HG03064 (cell line): ENCODE results near the gene PLS3.
"Not testable (repeated sequence)": the region's sequence is repeated elsewhere in the genome, so short reads cannot be mapped to it uniquely, and the experiment has no call there.

Experiments
- ATAC-seq: cut with Tn5 transposase; IDR thresholded peaks from one replicate; pipeline ENCODE4 v1.9.1; 2021; ENCODE audit warnings: low read depth; ENCODE audit not compliant: unreplicated experiment

Gene PLS3, protein sequence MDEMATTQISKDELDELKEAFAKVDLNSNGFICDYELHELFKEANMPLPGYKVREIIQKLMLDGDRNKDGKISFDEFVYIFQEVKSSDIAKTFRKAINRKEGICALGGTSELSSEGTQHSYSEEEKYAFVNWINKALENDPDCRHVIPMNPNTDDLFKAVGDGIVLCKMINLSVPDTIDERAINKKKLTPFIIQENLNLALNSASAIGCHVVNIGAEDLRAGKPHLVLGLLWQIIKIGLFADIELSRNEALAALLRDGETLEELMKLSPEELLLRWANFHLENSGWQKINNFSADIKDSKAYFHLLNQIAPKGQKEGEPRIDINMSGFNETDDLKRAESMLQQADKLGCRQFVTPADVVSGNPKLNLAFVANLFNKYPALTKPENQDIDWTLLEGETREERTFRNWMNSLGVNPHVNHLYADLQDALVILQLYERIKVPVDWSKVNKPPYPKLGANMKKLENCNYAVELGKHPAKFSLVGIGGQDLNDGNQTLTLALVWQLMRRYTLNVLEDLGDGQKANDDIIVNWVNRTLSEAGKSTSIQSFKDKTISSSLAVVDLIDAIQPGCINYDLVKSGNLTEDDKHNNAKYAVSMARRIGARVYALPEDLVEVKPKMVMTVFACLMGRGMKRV

DNA sequence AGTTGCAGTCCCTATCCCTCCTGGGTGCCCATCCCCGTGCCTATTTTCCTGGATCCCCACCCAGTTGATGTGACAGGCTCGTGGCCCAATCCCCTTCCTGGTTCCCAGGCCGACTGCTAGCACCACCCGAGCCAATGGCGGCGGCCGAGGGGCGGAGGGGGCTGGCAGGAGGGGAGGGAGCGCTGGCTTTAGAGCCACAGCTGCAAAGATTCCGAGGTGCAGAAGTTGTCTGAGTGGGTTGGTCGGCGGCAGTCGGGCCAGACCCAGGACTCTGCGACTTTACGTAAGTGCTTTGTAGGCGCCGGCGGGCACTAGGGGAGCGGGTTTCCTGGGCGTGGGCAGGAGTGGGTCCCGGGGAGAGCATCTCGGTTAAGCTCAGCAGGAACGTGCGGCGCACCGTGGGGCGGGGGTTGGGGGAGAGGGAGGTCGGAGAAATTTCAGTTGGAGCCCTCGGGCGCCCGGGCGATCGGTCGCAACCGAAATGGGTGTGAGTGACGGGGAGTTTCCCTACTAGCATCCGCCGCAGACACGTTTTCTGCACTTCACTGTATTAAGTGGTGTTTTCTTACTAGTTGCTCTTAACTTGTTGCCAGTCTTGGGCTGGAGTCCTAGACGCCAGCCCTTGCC lies at the start of gene PLS3:
PLS3 (plus strand) TSS at position 197 of the 627 bp plus-strand sequence. CDS start 49,077 bp downstream, outside the sequence.
- ATAC-seq = no peak

DNA sequence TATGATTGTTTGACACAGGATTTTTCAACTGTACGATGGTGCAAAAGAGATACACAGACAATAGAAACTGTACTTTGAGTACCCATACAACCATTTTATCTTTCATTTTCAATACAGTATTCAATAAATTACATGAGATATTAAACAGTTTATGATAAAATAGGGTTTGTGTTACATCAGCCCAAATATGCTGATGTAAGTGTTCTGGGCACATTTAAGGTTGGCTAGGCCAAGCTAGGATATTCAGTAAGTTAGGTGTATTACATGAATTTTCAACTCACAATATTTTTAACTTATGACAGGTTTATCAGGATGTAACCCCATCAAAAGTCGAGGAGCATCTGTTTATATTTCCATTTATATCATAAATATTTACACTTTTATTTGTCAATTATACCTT lies 42.9 kb upstream of the PLS3 start:
- ATAC-seq = no peak

DNA sequence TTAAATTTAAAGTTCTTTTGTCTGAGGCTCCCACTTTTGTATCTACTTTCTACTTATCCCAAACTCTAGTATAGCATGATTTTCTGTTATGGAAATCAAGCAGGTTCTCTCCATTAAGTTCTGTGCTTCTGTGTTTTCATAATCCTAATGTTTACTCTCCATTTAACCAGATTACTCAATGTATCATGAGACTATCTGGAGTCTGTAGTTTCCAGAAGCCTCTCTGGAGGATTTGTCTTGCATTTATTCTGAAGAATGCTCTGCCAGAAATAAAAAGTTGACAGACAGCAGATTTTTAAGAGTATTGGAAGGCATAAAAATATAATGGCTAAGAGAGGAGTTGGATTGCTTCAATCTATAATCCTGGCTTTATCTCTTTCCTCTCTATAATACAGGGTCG lies 39.2 kb upstream of the PLS3 start:
- ATAC-seq = no peak

DNA sequence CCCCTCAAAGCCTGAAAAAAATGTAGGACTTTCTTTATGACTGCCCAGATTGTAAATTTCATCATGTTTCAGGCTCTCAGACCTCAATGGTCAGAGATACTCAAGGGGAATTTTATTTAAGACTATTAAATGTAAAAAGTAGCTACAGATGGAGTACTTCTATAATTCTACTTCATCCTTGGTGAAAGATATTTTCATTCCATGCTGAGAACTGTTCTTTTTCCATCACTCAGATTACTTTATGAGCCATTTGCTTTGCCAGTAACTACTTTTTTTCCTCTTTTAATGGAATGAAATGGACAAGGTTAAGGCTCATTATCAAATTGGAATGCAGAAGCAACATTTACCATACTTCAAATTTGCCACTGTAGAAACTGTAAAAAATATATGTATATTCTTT lies 38.0 kb upstream of the PLS3 start:
- no peak for ATAC-seq

DNA sequence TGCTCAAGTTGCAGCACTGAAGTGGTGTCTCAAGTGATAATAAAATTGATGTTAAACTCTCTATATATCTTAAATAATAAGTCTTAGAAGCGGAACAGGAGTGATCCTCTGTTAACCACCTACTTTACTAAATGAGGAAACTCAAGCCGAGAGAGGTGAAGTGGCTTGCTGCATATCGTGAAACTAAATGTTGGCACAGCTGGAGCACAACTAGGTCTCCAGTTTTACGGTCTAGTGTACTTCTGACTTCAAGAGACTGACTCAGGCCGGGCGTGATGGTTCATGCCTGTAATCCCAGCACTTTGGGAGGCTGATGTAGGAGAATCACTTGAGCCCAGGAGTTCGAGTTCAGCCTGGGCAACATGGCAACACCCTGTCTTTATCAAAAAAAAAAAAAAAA lies 35.5 kb upstream of the PLS3 start:
- ATAC-seq = no peak

DNA sequence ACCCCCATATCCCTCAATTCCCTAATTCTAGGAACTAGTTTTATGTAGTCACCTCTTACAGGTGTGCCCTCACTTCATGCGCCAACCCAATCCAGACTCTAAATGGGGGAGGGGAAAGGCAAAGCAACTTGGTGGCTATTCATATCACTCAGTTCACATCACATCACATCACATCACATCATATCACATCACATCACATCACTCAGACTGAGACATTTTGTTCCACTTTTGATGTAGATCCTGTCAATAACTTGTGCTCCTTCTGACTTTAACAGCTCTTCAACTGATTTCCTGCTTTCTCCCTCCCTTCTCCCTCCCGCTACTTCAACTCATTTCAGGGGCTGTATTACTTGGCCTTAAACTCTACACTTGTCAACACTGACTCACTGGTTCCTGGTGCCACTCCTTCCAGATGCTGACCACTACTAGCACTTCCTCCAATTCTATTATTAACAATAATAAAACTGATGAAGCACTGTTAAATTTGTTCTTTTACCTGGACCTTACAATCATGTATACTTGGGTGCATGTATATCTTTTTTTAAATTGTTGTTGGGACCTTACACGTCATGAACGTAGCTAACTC lies 29.1 kb upstream of the PLS3 start:
- ATAC-seq = no peak

DNA sequence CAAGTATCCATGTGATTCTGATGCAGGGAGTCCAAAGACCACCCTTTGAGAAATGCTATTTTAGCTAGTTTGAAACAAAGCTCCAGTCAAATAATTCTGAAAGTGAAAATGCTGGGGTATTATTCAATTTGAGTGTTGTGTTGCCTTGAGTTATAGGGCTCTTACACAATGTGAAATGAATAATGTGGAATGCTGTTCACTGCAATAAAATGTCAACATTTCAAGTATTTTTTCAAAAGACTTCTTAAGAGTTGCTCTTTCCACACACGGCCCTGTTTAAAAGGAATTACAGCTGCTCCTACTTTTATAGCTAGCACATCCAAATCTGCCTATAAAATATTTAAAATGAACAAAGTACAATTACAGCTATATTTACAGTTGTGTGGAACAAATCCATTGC lies 27.5 kb upstream of the PLS3 start:
- no peak for ATAC-seq

DNA sequence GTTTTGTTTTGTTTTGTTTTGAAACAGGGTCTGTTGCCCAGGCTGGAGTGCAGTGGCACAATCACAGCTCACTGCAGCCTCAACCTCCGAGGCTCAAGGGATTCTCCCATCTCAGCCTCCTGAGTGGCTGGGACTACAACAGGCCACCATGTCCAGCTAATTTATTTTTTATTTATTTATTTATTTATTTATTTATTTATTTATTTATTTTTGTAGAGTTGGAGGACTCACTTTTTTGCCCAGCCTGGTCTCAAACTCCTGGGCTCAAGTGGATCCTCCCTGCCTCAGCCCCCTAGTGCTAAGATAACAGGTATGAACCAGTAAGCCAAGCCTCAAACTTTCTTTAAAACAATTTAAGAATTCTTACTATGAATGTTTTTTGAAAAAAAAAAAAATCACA lies 26.6 kb upstream of the PLS3 start:
- ATAC-seq = no peak

DNA sequence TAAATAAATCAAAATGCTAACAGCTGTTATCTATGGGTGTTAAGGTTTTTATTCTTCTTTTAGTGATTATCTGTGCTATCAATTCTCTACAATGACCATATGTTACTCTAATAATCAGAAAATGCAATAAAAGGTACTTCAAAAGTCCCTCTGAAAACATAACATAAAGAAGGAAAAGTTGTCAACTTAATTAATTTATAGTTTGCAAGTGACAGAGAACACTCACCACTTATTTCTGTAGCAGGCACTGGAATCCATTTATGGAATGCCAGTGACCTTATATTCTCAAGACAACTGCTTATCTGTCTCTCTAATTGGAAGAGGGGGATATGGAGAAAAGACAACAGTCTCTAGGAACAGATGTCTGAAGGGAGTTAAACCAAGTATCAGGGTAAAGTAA lies 25.6 kb upstream of the PLS3 start:
- no peak for ATAC-seq

DNA sequence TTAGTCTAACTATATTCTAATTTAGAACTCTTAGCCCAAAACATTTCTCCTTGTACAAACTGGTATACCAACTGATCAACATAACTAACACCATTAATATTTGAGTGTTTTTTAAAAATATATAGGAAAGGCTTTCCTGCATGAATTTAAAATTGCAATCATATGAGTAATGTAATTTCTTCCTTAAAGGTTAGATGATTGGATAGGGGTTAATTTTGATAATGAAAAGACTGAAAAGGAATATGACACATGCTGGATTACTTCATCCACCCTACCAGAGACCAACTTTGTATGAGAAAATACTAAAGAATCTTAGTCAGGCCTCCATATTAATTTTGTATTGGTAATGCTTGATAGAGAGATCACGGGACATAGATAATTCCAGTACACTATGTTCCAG lies 25.1 kb upstream of the PLS3 start:
- no peak for ATAC-seq

DNA sequence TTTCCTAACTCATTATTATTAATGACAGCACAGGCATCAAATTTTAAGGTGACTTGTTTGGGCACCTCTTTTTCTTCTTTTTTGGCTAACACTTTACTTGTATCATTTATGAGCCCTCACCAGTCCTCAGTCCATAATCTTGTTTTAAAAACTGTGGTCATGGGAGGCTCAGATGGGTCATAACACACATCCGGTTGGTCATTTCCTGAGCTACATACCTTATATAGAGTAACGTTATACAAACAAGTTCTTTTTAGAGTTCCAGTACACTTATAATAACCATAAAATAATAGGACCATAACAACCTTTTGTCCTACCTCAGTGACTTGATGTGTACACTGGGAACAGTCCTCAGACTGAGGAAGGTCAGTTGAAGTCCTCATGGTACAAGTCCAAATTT lies 21.1 kb upstream of the PLS3 start:
- no peak for ATAC-seq

DNA sequence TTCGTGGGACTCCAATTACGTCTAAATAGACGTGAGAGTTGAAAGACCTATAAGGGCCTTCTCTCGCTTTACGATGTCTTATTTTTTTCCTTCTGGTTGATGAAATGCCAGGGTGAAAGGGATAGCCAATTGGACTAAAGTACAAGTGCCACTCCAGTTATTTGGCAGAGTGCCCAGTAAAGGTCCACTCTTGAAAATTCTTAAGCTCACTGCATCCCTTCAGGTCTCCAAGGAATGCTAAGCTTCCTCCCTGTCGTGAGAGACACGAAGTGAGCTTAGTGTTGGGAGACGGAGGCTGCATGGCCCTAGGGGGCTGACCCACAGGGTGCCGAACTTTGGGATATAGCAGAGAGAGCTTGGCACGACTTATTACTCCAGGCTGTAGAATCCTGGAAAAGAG lies 19.9 kb upstream of the PLS3 start:
- not testable (repeated sequence) for ATAC-seq

DNA sequence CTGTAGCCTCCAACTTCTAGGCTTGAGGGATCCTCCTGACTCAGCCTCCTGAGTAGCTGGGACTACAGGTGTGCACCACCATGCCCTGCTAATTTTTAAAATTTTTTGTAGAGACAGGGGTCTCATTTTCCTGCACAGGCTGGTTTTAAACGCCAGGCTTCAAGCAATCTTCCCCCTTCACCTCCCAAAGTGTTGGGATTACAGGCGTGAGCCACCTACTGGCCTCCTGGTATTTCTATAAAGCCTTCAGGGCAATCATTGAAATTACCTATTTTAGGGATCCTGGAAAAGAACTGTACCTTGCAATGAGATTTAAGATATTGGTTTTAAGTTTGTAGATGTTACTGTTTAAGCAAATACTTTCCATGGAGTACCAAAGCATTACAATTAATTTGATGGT lies 13.5 kb upstream of the PLS3 start:
- no peak for ATAC-seq

DNA sequence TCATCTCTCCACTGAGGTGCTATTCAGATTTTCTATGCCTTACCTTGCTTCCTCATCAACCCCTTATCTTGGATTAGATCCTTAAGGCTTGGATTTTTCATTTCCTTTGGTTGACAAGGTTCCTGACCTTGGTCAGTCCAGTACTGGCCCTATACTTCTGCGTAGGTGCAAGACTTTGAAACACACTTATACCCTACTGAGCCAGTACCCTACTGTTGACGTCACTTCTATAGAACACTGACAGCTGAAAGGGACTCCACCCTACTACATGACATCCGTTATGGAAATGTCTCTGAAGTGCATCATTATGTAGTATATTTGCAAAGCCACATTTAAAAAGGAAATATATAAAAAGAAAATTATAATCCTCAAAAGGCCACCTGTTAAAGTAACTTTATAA lies 12.0 kb upstream of the PLS3 start:
- no peak for ATAC-seq

DNA sequence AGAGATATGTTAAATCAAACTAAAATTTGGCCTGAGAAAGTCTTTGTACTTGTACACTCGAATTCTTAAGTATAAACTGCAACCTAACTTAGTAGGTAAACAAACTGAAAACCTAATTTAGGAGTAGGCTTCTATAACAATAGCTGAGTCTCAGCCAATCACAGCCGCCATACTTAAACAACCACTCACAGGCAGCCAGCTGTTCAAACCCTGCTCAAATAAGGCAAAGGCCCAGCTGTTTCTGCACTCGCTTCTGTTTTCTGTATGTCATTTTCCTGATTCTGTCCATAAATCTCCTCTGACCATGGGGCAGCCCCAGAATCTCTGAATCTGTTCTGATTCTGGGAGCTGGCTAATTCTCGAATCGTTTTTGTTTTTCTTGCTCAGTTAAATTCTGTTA lies 7.8 kb upstream of the PLS3 start:
- ATAC-seq = no peak

DNA sequence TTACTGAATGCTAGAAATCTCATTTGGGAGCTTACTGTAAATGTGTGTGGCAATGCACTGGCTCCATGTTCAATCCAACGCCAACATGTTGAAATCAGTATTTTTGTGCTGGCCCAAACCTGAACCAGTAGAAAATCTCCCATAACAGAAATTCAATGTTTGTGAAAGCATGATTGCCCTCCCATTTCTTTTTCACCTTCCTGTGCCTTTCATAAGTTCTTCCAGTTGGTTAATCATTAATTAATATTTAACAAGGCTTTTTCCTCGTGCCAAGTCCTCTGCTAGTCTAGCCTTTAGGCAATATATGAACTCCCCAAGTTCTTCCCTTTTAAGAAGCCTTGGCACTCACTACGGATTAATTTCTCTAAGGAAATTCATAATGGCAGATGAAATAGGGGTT lies 1.3 kb upstream of the PLS3 start:
- no peak for ATAC-seq

DNA sequence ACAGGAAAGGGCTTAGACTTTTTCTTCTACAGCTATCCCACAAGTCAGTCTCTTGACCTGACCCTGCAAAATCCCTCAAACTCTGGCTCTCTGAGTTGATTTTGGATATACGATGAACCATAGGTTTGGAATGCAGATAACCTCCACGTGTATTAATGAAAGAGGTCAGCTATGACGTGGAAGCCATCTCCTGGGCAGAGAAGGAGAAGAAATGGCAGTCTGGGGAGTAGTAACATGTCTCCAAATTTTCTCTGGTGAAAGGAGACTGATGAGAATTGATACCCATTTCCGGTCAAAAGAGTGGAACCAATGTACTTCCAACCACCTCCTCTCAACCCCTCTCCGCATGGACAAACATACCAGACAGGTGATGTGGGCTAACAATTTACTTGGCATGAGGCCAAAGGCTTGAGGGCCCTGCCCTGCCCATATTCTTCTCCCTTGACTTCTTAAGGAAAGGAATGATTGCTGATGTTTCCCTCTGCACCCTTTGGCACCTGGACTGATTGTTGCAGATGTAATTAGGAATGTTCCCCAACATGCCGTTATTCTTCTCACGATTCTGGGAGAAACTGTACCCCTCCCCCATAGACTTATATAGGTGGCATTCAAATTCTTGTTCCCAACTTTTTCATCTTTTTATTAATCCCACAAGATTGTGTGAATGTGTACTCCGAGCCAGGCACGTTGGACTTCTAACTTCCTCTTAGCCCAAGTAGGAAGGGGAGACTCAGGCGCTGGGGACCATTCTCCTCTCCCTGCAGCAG lies 580 bp upstream of the PLS3 start:
- no peak for ATAC-seq

DNA sequence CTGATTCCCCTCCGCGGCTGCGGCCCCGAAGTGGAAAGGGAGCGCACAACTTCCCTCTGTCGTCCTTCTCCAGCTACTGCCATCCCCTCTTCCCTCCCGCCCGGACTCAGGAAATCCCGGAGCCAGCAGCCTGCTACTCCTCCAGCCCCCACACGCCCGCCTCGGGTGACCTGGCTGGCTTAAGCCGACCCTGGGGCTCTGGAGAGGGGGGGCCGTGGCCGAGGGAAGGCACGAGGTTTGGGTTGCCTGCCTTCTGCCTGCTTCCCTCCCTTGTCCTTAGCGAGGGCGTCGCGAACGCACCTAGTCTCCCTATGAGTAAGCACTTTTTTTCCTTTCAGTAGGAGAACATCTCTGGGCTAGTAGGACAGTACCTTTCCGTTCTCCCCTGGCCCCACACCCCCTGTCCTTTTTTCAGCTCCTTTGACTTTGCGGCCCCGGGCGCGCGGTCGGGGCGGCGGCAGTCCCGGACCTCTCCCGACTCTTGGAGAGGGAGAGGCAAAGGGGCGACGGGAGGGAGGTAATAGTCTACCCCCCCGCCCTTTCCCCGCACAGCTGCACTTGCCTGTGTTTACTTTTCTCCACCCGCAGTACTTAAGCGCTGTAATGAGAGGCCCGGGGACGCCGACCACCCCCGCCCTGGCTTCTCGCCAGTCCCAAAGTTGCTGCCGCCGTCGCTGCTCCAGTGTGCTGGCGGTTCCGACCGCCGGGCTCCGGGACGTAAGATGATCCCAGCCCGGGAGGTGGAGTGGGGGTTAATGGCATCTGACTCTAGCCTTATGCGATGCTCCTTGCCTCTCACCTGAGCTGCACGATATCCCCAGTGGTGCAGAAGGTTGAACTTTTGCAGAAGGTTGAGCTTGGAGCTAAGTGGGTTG lies 868 bp downstream of the PLS3 start:
- no peak for ATAC-seq

DNA sequence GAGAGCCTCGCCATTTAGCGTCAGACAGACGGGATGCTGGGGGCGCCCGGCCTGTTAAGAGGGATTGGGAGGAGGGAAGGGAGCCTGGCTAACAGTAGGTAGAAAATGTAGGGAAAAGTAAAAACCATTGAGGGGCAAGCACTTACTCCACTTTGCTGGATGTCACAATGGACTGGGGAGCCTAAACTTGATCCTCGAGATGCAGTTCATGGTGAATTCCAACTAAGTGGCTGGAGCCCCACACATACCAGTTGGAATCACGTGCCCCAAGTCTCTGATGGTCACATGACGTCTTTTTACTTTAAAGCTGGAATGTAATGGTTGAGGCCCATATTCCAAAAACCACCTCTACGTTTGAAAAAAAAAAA lies 1.5 kb downstream of the PLS3 start:
- ATAC-seq = no peak

DNA sequence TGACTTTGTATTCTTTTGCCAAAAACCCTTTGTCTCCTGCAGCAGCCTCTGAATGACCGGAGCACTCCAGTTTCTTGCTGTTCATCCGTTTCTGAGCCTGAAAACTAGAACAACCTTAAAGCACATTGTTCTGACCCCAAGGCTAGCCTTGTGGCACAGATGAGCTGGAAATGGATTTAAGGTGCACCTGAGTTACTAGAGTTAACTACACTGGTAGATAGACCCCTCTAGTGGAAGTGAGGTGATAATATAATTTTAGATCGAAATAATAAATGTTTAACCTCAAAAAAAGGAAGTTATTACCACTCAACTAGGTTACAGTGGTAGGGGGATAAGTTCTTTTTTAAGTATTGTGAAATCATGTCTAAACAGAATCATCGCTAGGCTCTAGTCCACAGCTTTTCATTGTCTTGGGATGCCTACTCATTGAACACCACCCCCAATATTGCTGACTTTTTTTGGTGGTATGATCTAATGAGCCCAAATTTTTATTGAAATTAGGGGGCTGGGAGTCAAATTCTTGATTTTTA lies 2.7 kb downstream of the PLS3 start:
- ATAC-seq = no peak
